GM19467 (cell line): Measurements from ENCODE around the gene NTN1.
"Not testable (repeated sequence)": the region's sequence is repeated elsewhere in the genome, so short reads cannot be mapped to it uniquely, and the experiment has no call there.

Source experiments
- ATAC-seq: cut with Tn5 transposase; IDR thresholded peaks from one replicate; pipeline ENCODE4 v1.9.1; 2021; ENCODE audit warnings: mild to moderate bottlenecking, moderate library complexity; ENCODE audit not compliant: unreplicated experiment

NTN1 gene

DNA sequence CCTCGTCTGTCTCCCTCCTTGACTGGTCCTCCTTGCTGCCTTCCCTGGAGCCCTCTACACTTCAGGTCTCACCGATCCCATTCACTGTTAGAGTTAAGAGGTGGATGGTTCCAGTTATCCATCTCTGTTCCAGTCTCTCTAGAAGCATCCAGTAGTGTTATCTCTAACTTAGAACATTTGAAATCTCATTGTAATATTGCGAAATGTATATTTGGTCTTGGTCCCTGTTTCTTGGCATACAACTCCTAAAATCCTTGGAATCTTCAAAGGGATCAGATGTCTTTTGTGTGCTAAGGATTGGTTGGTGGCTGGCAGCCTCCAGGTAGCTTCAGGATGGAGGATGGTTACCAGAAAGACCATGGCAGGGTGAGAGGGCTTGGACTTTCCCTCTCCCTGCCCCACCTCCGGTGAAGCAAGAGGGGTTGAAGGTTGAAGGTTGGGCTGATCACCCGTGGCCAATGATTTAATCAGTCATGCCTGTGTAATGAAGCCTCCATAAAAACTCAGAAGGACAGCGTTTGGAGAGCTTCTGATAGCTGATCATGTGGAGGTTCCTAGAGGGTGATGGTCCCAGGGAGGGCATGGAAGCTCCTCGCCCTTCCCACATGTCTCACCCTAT is 59.1 kb downstream of the NTN1 start:
- no peak for ATAC-seq

DNA sequence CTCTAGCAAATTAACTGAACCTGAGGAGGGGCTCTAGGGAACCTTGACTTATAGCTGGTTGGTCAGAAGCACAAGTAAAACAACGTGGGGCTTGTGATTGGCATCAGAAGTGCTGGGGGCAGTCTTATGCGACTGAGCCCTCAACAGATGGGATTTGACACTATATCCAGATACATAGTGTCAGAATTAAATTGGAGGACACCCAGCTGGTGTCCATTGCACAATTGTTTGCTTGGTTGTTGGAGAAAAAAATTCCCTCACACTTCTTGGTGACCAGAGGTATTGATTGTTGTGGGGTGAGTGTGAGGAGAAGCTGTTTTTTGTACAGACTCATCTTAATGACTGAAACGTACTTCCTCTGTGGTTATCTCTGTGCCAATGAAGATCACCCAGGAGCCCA is 59.7 kb downstream of the NTN1 start:
- no peak for ATAC-seq

DNA sequence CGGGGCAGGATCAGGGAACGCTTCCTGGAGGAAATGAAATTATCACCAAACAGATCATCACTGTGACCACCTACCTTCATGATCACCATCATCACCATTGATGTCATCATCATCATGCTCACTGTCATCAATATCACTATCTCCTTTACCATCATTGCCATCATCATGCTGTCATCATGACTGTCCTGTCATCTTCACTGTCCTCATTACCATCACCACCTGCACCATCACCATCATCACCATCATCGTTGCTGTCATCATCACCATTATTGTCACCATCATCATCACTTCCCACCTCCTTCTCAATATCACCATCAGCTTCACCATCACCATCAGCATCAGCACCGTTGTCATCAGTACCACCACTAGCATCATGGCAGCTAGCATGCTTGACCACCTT is 65.3 kb downstream of the NTN1 start:
- ATAC-seq, result no peak

GRCh38 chr17:9087921-9088320 is 66.6 kb downstream of the NTN1 start:
- no peak for ATAC-seq

GRCh38 chr17:9090641-9091096 is 69.4 kb downstream of the NTN1 start:
- ATAC-seq, result no peak

DNA sequence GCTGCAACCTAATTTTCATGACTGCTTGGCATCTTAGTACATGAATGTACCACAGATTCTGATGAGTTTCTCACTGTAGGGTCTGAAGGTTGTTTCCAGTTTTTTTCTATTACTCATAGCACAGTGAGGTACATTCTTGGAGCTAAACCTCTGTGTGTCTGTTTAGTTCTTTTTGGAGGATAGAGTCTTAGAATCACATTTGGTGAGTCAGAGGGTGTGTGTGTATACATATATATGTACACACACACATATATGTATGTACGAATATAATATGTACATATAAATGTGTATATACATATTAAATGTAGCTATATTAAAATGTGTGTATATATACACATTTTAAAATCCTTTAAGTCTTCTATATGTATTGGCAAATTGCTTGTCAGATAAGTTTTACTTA is 72.9 kb downstream of the NTN1 start:
- ATAC-seq, result no peak

DNA sequence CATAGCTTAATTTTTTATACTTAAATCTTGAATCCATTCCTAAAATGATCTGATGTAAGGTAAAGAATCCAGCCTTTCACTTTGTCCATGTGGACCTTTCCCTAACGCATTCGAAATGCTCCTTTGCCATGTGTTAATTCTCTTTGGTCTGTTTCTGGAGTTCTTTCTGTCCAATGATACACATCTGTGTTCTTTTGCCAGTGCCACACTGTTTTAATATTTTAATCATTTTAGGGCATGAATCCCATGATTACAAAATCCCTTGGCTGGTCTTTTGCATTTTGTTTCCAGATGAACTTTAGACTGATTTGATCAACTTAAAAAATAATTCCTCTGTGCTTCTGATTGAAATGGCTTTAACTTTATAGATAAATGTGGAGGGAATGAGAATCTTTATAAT is 74.1 kb downstream of the NTN1 start:
- ATAC-seq, result no peak

- ATAC-seq, result no peak
These were observed 77.0 kb downstream of the NTN1 start for GRCh38 chr17:9098242-9098825.

DNA sequence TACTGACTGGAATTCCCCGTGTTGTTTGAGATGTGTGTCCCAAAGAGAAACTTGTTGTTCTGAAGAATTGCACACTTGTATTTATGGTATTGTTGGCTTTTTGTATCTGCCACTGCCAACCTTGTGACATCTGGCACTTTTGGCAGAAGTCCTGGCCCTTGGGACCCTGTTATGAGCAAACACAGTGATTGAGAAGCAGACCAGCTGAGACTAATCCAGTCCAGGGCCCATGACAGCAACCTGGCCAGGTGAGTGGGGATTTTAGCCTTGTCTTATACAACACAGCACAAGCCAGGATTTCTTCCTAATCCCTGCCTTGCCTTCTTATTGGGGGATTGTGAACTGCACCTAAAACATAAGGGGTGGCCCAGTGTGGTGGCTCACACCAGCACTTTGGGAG is 80.0 kb downstream of the NTN1 start:
- no peak for ATAC-seq

GRCh38 chr17:9103193-9103592 is 81.9 kb downstream of the NTN1 start:
- ATAC-seq, result not testable (repeated sequence)

DNA sequence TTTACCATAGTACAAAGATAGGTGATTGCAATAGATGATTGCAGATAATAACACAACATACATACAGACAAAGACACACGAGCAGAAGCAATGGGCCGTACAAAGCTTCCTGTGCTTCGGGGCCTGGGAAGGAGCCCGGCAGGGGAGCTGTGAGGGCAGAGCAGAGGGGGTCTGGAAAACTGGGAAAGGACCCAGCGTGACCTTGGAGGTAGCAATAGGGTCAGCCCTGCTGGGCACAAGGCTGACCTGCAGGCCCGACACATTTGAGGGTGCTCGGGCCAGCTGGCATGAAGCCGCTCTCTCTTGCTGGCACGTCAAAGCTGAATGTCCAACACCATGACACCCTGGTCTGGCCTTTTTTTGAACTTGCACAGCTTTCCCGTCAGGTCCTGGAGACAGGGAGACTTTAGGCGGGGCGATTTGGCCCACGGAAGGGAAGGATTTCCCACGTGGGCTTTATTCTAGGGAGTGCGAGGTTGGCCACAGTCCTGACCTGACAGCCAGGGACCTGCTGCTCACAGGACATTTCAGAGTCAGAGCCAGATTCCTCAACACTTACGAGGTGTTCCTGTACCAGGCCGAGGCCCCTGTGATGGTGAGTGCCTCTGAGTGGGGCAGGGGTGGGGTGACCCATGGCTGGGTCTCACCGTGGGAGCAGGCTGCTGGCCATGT is 83.2 kb downstream of the NTN1 start:
- ATAC-seq, result no peak

- no peak for ATAC-seq
These were observed 84.0 kb downstream of the NTN1 start for GRCh38 chr17:9105068-9105868.

- not testable (repeated sequence) for ATAC-seq
These were observed 85.0 kb downstream of the NTN1 start for GRCh38 chr17:9106278-9106677.

GRCh38 chr17:9107527-9107926 is 86.2 kb downstream of the NTN1 start:
- no peak for ATAC-seq

GRCh38 chr17:9108146-9108545 is 86.8 kb downstream of the NTN1 start:
- no peak for ATAC-seq

GRCh38 chr17:9109933-9110332 is 88.6 kb downstream of the NTN1 start:
- no peak for ATAC-seq

GRCh38 chr17:9110501-9110900 is 89.2 kb downstream of the NTN1 start:
- ATAC-seq, result no peak

- ATAC-seq, result no peak
These were observed 94.2 kb downstream of the NTN1 start for GRCh38 chr17:9115214-9116191.

DNA sequence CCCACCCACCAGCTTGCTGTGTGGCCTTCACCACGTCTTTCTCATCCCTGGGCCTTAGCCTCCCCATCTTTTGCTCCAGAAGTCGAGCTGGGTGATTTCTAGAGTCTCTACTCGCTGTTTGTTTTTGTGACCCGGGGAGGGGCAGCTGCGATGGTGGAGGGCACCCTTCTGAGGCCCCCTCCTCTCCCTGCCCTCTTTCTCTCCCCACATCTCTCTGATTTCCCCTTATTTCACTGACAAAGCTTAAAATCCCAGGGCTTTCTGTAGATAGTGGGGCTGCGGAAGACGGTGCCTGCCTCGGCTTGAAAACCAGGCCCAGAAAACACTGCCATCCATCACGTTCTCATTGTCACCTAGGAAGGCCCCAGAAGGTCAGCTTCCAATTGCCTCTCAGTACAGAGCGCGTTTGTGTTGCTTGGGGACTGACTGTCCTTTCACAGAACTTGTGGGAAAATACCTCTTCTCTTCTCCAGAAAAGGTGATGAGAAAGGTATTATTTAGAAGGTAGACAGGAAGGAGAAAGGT is 95.1 kb downstream of the NTN1 start:
- ATAC-seq, result no peak

- ATAC-seq, result no peak
These were observed 95.7 kb downstream of the NTN1 start for GRCh38 chr17:9116861-9117568.
